H1 (cell line): ENCODE measurements around the gene CHN2. TPM values are rescaled to one million over a fixed set of nuclear protein-coding genes. Genes with fewer than 3 reads are reported as not detected.

Experiments used
- CTCF ChIA-PET: fragments of 300-600 bp; sonication (Branson Sonifier 250); formaldehyde crosslinking; loops from one replicate; lab custom pipeline; 2021; ENCODE audit not compliant: partially characterized antibody; lab: Charles Lee
- POLR2A ChIA-PET: fragments of 300-600 bp; sonication (Branson Sonifier 250); formaldehyde crosslinking; loops from one replicate; lab custom pipeline; 2021; ENCODE audit warnings: inconsistent platforms; ENCODE audit not compliant: partially characterized antibody; lab: Charles Lee
- DNase-seq, 2 experiments: peaks; one replicate each; pipeline versions ENCODE4 v3.0.0 to v3.0.0-alpha.2; 2010 to 2022; ENCODE audit warnings: low spot score in 2 of 2, low read depth in 1 of 2, mixed read lengths in 1 of 2
- FAIRE-seq: peaks from 2 replicates; lab custom pipeline; 2011; peaks lifted over from hg19 to GRCh38; lab: Jason Lieb, UNC
- H2AFZ ChIP-seq: 2 replicates; pipeline ENCODE4 v1.8.1; 2012; ENCODE audit warnings: low read length, inconsistent platforms
- H2AK5ac ChIP-seq: 2 replicates; pipeline ENCODE4 v1.6.1; 2013; ENCODE audit warnings: low read depth, low read length
- H2BK120ac ChIP-seq: replicated peaks from 2 replicates; pipeline ENCODE3; 2013; ENCODE audit warnings: low read depth, low read length, inconsistent platforms
- H2BK12ac ChIP-seq: 2 replicates; pipeline ENCODE4 v1.6.1; 2013; ENCODE audit warnings: low read depth, low read length
- H2BK15ac ChIP-seq: 2 replicates; pipeline ENCODE4 v1.6.1; 2013; ENCODE audit warnings: low read length
- H2BK20ac ChIP-seq: 2 replicates; pipeline ENCODE4 v1.6.1; 2013; ENCODE audit warnings: low read length
- H2BK5ac ChIP-seq: 2 replicates; pipeline ENCODE4 v1.6.1; 2013; ENCODE audit warnings: low read depth, low read length
- H3K14ac ChIP-seq: 2 replicates; pipeline ENCODE4 v1.6.1; 2013; ENCODE audit warnings: inconsistent platforms; ENCODE audit not compliant: insufficient read length
- H3K18ac ChIP-seq: 2 replicates; pipeline ENCODE4 v1.6.1; 2013; ENCODE audit warnings: low read length; ENCODE audit errors: extremely low read depth
- H3K23ac ChIP-seq: 2 replicates; pipeline ENCODE4 v1.6.1; 2013; ENCODE audit warnings: inconsistent platforms; ENCODE audit not compliant: insufficient read length
- H3K23me2 ChIP-seq: 2 replicates; pipeline ENCODE4 v1.6.1; 2013; ENCODE audit warnings: low read depth, low read length
- H3K27ac ChIP-seq: 2 replicates; pipeline ENCODE4 v1.6.1; 2011; ENCODE audit warnings: low read depth, low read length, inconsistent platforms
- H3K27me3 ChIP-seq, 4 experiments: replicated peaks in 1 of 4; 1 replicate in 1 of 4; 2 replicates in 3 of 4; pipeline versions ENCODE4 v1.6.1 to v1.8.1; 2011 to 2013; ENCODE audit warnings: low read length in 3 of 4, mild to moderate bottlenecking in 3 of 4, inconsistent platforms in 2 of 4, mixed read lengths in 2 of 4, moderate library complexity in 1 of 4; ENCODE audit not compliant: control insufficient read depth in 3 of 4, insufficient read depth in 3 of 4; ENCODE audit errors: extremely low read depth in 1 of 4
- H3K36me3 ChIP-seq, 4 experiments: 2 replicates each; pipeline versions ENCODE4 v1.6.1 to v1.8.1; 2011 to 2013; ENCODE audit warnings: mild to moderate bottlenecking in 4 of 4, low read length in 3 of 4, moderate library complexity in 2 of 4, control low read depth in 1 of 4, inconsistent platforms in 1 of 4; ENCODE audit not compliant: insufficient read depth in 4 of 4, control insufficient read depth in 2 of 4
- H3K4ac ChIP-seq: replicated peaks from 2 replicates; pipeline ENCODE3; 2013; ENCODE audit warnings: low read length, low read depth, mixed read lengths, inconsistent platforms; ENCODE audit not compliant: insufficient read length
- H3K4me1 ChIP-seq, 4 experiments: replicated peaks in 1 of 4; 1 replicate in 1 of 4; 2 replicates in 3 of 4; pipeline versions ENCODE4 v1.6.1 to v1.8.1; 2011 to 2013; ENCODE audit warnings: low read length in 3 of 4, inconsistent platforms in 2 of 4, mixed read lengths in 1 of 4; ENCODE audit not compliant: insufficient read depth in 4 of 4, control insufficient read depth in 3 of 4
- H3K4me2 ChIP-seq, 2 experiments: 2 replicates each; pipeline versions ENCODE4 v1.6.1 to v1.8.1; 2011 to 2013; ENCODE audit warnings: low read depth in 2 of 2, low read length in 2 of 2, control low read depth in 1 of 2, inconsistent platforms in 1 of 2, mild to moderate bottlenecking in 1 of 2; ENCODE audit not compliant: insufficient read depth in 1 of 2
- H3K4me3 ChIP-seq, 4 experiments: fragments of 200-600, 300-600 bp in 1 of 4; sonication (generic), shearing (Covaris generic), sonication (Bioruptor Twin) in 1 of 4; 2 replicates each; pipeline versions ENCODE4 v1.5.1 to v1.8.1; 2011 to 2016; ENCODE audit warnings: low read length in 4 of 4, low read depth in 3 of 4, control low read depth in 2 of 4, inconsistent platforms in 2 of 4, mild to moderate bottlenecking in 2 of 4, mixed read lengths in 1 of 4, moderate library complexity in 1 of 4; ENCODE audit not compliant: insufficient read depth in 2 of 4; ENCODE audit errors: extremely low read depth in 1 of 4
- H3K56ac ChIP-seq: replicated peaks from 2 replicates; pipeline ENCODE3; 2013; ENCODE audit warnings: low read depth, mild to moderate bottlenecking, mixed read lengths, low read length, inconsistent platforms; ENCODE audit not compliant: insufficient read length
- H3K79me1 ChIP-seq: 2 replicates; pipeline ENCODE4 v1.6.1; 2013; ENCODE audit warnings: low read depth, low read length, control low read depth
- H3K79me2 ChIP-seq, 2 experiments: 2 replicates each; pipeline versions ENCODE4 v1.6.1 to v1.8.1; 2012 to 2013; ENCODE audit warnings: low read length in 2 of 2, mild to moderate bottlenecking in 2 of 2, inconsistent platforms in 1 of 2; ENCODE audit not compliant: insufficient read depth in 2 of 2, control insufficient read depth in 1 of 2
- H3K9ac ChIP-seq, 4 experiments: replicated peaks in 1 of 4; 1 replicate in 1 of 4; 2 replicates in 3 of 4; pipeline versions ENCODE4 v1.6.1 to v1.8.1; 2011 to 2013; ENCODE audit warnings: low read depth in 3 of 4, low read length in 3 of 4, control low read depth in 2 of 4, mild to moderate bottlenecking in 2 of 4, moderate library complexity in 2 of 4, inconsistent platforms in 1 of 4; ENCODE audit errors: extremely low read depth in 1 of 4
- H3K9me3 ChIP-seq, 2 experiments: 2 replicates each; pipeline versions ENCODE4 v1.6.1 to v1.8.1; 2012 to 2013; ENCODE audit warnings: mild to moderate bottlenecking in 2 of 2, moderate library complexity in 2 of 2, control low read depth in 1 of 2, inconsistent platforms in 1 of 2, low read depth in 1 of 2, low read length in 1 of 2, mixed read lengths in 1 of 2; ENCODE audit not compliant: insufficient read depth in 2 of 2
- H4K20me1 ChIP-seq, 2 experiments: replicated peaks in 1 of 2; 2 replicates each; pipeline versions ENCODE3 to v1.8.1; 2011 to 2013; ENCODE audit warnings: inconsistent platforms in 2 of 2, low read length in 2 of 2, mild to moderate bottlenecking in 1 of 2; ENCODE audit not compliant: insufficient read depth in 2 of 2, control insufficient read depth in 1 of 2
- H4K5ac ChIP-seq: 2 replicates; pipeline ENCODE4 v1.6.1; 2013; ENCODE audit warnings: low read length, low read depth, mixed read lengths, inconsistent platforms; ENCODE audit not compliant: insufficient read length
- H4K8ac ChIP-seq: 2 replicates; pipeline ENCODE4 v1.8.0; 2013; ENCODE audit warnings: mild to moderate bottlenecking, moderate library complexity, low read length, inconsistent platforms; ENCODE audit not compliant: insufficient read depth; ENCODE audit errors: extremely low read depth
- H4K91ac ChIP-seq: replicated peaks from 2 replicates; pipeline ENCODE3; 2013; ENCODE audit warnings: low read length, mixed read lengths, inconsistent platforms; ENCODE audit not compliant: insufficient read length
- ATF2 ChIP-seq: IDR thresholded peaks from 2 replicates; pipeline ENCODE4 v1.6.1; 2012; ENCODE audit warnings: low read length, inconsistent platforms
- BCL11A ChIP-seq, 2 experiments: IDR thresholded peaks; one replicate each; pipeline ENCODE4 v1.6.1; 2011; ENCODE audit warnings: low read depth in 2 of 2, low read length in 2 of 2, mild to moderate bottlenecking in 2 of 2
- CBX5 ChIP-seq: fragments of 300-800, 300-1000 bp; sonication (generic); IDR thresholded peaks from 2 replicates; pipeline ENCODE4 v1.7.1; 2016; ENCODE audit warnings: antibody characterized with exemption, low read length, low read depth
- GABPA ChIP-seq: IDR thresholded peaks from 2 replicates; pipeline ENCODE4 v1.6.1; 2011; ENCODE audit warnings: mild to moderate bottlenecking, low read length, moderate library complexity, borderline replicate concordance; ENCODE audit not compliant: insufficient read depth
- GTF2F1 ChIP-seq: IDR thresholded peaks from 2 replicates; pipeline ENCODE4 v1.6.1; 2012; ENCODE audit warnings: low read depth, low read length, improper control_type of control experiment, borderline replicate concordance
- HDAC2 ChIP-seq, 2 experiments: fragments of 300-600 bp in 1 of 2; sonication (generic) in 1 of 2; IDR thresholded peaks; 2 replicates each; pipeline ENCODE4 v1.6.1; 2011 to 2012; ENCODE audit warnings: low read depth in 2 of 2, low read length in 2 of 2, mild to moderate bottlenecking in 2 of 2, moderate library complexity in 2 of 2, borderline replicate concordance in 1 of 2, inconsistent platforms in 1 of 2
- POLR2AphosphoS5 ChIP-seq: IDR thresholded peaks from 2 replicates; pipeline ENCODE4 v1.6.1; 2011; ENCODE audit warnings: low read depth, low read length
- SIN3A ChIP-seq, 2 experiments: IDR thresholded peaks in 1 of 2; conservative IDR thresholded peaks in 1 of 2; 2 replicates each; pipeline ENCODE4 v1.6.1; 2011 to 2012; ENCODE audit warnings: low read length in 2 of 2, improper control_type of control experiment in 1 of 2, low read depth in 1 of 2, mild to moderate bottlenecking in 1 of 2
- SP1 ChIP-seq: IDR thresholded peaks from 2 replicates; pipeline ENCODE4 v1.6.1; 2011; ENCODE audit warnings: low read depth, low read length
- SUZ12 ChIP-seq: fragments of 200-600 bp; sonication (generic); IDR thresholded peaks from 2 replicates; pipeline ENCODE4 v1.6.1; 2012; ENCODE audit warnings: mild to moderate bottlenecking, inconsistent platforms, low read length, moderate library complexity, mixed read lengths
- TCF12 ChIP-seq: IDR thresholded peaks from 2 replicates; pipeline ENCODE4 v1.6.1; 2011; ENCODE audit warnings: low read depth, mild to moderate bottlenecking, low read length
- WGBS, 2 experiments: shearing (Covaris generic) in 1 of 2; methylation state at CpG; one replicate each; pipeline versions ENCODE4 v1.1.6 to v1.1.7; 2013 to 2015; ENCODE audit warnings: low lambda C conversion rate in 2 of 2, mixed read lengths in 2 of 2, inconsistent platforms in 1 of 2, low coverage in 1 of 2, missing lambda C conversion rate in 1 of 2; ENCODE audit not compliant: insufficient replicate concordance in 2 of 2, insufficient coverage in 1 of 2, insufficient read length in 1 of 2; ENCODE audit errors: extremely low coverage in 1 of 2, missing lambda C conversion rate in 1 of 2; 5-methylcytosine and 5-hydroxymethylcytosine counted together
- polyA plus RNA-seq, 7 experiments: library from polyadenylated mRNA; depleted of rRNA in 3 of 7; stranded (reverse) in 5 of 7; unstranded in 2 of 7; fragments of >200 nt in 5 of 7; fragments of 200-250 nt in 2 of 7; gene quantifications; 1 replicate in 5 of 7; 2 replicates in 1 of 7; 4 replicates in 1 of 7; pipeline versions ENCODE4 v1.2.1 to v1.2.3, GENCODE V29; 2011 to 2013; ENCODE audit warnings: missing spikeins in 2 of 7, mixed read lengths in 2 of 7
- total RNA-seq: library from RNA; stranded (reverse); fragmentation: NEBNext Ultra II Directional; extraction: Animal tissue kit (Norgen Biotek cat#: 25700); gene quantifications from 2 replicates; pipeline ENCODE4 v1.2.1, GENCODE V29; 2021

Gene CHN2
- total and polyA plus RNA-seq, 2 of the 8 experiments (the other 6 are each of a cell fraction or from before 2014, with no cell fraction given), result 2.9 to 4.8 TPM

- WGBS, 2 experiments, result 84% methylated on average over 4 of the region's 4 CpGs; no CpG with 5 or more reads in 1 of the 2 experiments
- no peak overlapping the region for H2BK120ac ChIP-seq
- H3K36me3 ChIP-seq, result no peaks in the 10 kb centered on the region
- H3K9me3 ChIP-seq, result no peaks in the 10 kb centered on the region
- no peak overlapping the region for H3K56ac ChIP-seq
- no peak overlapping the region for H3K4me3 ChIP-seq
- no peak overlapping the region for H2AK5ac ChIP-seq
- H3K23ac ChIP-seq, result no peak overlapping the region
- 0 out of 2 replicates have a peak overlapping the region, but pooled peaks have one; percentile 32 for H3K18ac ChIP-seq
- no peak overlapping the region for H3K4ac ChIP-seq
- H3K4me2 ChIP-seq, result no peak overlapping the region
- ChIA-PET CTCF (interaction anchor here (0.6 kb wide), 1 partner anchor 293 kb away, joined by 3 read pairs; no protein-coding TSS in a partner anchor), POLR2A (no interaction called here)
- peak overlapping the region; percentile 38 for H4K91ac ChIP-seq
- no peak overlapping the region for H3K27ac ChIP-seq
- H3K79me2 ChIP-seq, result no peaks in the 10 kb centered on the region
- H3K27me3 ChIP-seq, result no peaks in the 10 kb centered on the region
- DNase-seq, result no peak
- no peak overlapping the region for H2AFZ ChIP-seq
- no peak overlapping the region for H2BK5ac ChIP-seq
- H3K9ac ChIP-seq, result no peak overlapping the region
- peaks cover 3% of the 10 kb centered on the region; the same call in 1 of the 2 replicates for H3K23me2 ChIP-seq
- FAIRE-seq, result no peak
- H4K8ac ChIP-seq, result no peak overlapping the region
- H2BK15ac ChIP-seq, result no peak overlapping the region
- H3K14ac ChIP-seq, result no peak overlapping the region
- no peak overlapping the region for H2BK20ac ChIP-seq
- H4K5ac ChIP-seq, result no peak overlapping the region
- H3K4me1 ChIP-seq, result peaks cover 8 to 21% (median 15%) of the 10 kb centered on the region in 4 experiments; a peak in 5 of 7 replicates
- H2BK12ac ChIP-seq, result no peak overlapping the region
- H3K79me1 ChIP-seq, result no peaks in the 10 kb centered on the region
- no peaks in the 10 kb centered on the region for H4K20me1 ChIP-seq
- no peak for TF ChIP-seq POLR2AphosphoS5
- no peak for TF ChIP-seq TCF12
- no peak for TF ChIP-seq CBX5
- no peak for TF ChIP-seq SUZ12
- TF ChIP-seq HDAC2 (IDR thresholded peaks at IDR 0.05; ENCODE audit: borderline replicate concordance in 1 of 2, low read depth in 2 of 2, low read length in 2 of 2), result no peak
- TF ChIP-seq BCL11A (IDR thresholded peaks at IDR 0.05; ENCODE audit: low read depth in 2 of 2, low read length in 2 of 2), result no peak
- TF ChIP-seq GTF2F1, result no peak
- TF ChIP-seq SIN3A (conservative IDR thresholded peaks at IDR 0.05 in 1 of 2, IDR thresholded peaks at IDR 0.05 in 1 of 2; ENCODE audit: low read depth in 1 of 2, low read length in 2 of 2), result no peak
- no peak for TF ChIP-seq SP1
- no peak for TF ChIP-seq ATF2
- TF ChIP-seq GABPA, result no peak
Observed at GRCh38 chr7:29275493-29275892, 80.9 kb downstream of the CHN2 start.
